Measurements from ENCODE around the gene ASTN1. TPM values are rescaled to one million over a fixed set of nuclear protein-coding genes. Genes with fewer than 3 reads are reported as not detected.
A peak's percentile ranks its signal among the peaks of the same experiment; 100 is the strongest.

The ASTN1 gene
- total and polyA plus RNA-seq, 9 of the 15 experiments (the other 6 are each of a cell fraction or from before 2014, with no cell fraction given) = 0.05 to 0.22 (median 0.18) TPM

DNA sequence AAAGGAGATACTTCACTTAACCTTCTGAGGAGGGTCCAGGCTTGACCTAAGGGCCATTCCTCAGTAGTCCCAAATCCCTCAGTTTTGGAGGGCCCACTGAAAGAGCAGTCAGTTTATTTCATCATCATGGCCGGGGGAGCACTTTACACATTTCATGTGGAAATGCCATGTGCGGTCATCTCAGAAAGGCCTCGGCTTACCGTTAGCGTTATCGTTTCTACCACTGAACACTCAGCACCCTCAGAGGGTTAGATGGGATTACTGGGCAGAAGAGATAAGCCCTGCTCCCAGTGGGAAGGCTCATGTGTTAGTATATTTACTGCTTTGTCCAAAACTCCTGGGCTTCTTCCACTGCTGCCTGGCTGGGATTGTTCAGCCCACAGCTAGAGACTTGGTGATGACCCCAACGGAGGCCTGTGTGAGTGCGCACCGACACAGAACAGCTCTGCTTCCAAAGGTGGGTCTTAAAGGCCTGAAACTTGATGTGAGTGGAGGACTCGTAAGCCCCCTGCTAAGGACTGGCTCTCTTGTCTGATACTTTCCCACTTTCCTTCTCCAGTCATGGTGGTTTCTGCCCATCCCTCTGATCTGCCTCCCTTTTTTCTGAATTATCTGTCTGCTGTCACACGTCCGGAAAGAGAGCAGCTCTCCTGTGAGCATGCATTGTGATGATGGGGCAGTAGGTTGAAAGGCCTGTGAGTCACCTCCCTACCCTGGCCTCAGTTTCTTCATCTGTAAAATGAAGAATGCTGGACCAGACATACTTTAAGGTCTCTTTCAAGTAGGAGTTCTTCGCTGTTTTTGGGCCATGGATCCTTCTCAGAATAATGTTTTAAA lies 284.5 kb downstream of the ASTN1 start (continued):
- TF ChIP-seq, protein P1, sequence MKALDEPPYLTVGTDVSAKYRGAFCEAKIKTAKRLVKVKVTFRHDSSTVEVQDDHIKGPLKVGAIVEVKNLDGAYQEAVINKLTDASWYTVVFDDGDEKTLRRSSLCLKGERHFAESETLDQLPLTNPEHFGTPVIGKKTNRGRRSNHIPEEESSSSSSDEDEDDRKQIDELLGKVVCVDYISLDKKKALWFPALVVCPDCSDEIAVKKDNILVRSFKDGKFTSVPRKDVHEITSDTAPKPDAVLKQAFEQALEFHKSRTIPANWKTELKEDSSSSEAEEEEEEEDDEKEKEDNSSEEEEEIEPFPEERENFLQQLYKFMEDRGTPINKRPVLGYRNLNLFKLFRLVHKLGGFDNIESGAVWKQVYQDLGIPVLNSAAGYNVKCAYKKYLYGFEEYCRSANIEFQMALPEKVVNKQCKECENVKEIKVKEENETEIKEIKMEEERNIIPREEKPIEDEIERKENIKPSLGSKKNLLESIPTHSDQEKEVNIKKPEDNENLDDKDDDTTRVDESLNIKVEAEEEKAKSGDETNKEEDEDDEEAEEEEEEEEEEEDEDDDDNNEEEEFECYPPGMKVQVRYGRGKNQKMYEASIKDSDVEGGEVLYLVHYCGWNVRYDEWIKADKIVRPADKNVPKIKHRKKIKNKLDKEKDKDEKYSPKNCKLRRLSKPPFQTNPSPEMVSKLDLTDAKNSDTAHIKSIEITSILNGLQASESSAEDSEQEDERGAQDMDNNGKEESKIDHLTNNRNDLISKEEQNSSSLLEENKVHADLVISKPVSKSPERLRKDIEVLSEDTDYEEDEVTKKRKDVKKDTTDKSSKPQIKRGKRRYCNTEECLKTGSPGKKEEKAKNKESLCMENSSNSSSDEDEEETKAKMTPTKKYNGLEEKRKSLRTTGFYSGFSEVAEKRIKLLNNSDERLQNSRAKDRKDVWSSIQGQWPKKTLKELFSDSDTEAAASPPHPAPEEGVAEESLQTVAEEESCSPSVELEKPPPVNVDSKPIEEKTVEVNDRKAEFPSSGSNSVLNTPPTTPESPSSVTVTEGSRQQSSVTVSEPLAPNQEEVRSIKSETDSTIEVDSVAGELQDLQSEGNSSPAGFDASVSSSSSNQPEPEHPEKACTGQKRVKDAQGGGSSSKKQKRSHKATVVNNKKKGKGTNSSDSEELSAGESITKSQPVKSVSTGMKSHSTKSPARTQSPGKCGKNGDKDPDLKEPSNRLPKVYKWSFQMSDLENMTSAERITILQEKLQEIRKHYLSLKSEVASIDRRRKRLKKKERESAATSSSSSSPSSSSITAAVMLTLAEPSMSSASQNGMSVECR (CRISPR knock-in tag; IDR thresholded peaks at IDR 0.05) = peak; percentile 20; the same call in 1 of the 2 replicates
- TF ChIP-seq, protein P2, sequence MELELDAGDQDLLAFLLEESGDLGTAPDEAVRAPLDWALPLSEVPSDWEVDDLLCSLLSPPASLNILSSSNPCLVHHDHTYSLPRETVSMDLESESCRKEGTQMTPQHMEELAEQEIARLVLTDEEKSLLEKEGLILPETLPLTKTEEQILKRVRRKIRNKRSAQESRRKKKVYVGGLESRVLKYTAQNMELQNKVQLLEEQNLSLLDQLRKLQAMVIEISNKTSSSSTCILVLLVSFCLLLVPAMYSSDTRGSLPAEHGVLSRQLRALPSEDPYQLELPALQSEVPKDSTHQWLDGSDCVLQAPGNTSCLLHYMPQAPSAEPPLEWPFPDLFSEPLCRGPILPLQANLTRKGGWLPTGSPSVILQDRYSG (tag; conservative IDR thresholded peaks at IDR 0.05; ENCODE audit: low read depth) = peak; percentile 54; the same call in 1 of the 2 replicates
- TF ChIP-seq JUN (IDR thresholded peaks at IDR 0.05; ENCODE audit: borderline replicate concordance, low read depth, low read length) (0 out of 2 replicates have a peak, but pooled peaks have one; percentile 5), JUN (CRISPR knock-in tag; IDR thresholded peaks at IDR 0.05; ENCODE audit: borderline replicate concordance) (no peak), KAT7 (CRISPR knock-in tag; IDR thresholded peaks at IDR 0.05; ENCODE audit: borderline replicate concordance) (no peak), ZNF239 (CRISPR knock-in tag; IDR thresholded peaks at IDR 0.05) (peak; percentile 56), KLF16 (IDR thresholded peaks at IDR 0.05) (peak; percentile 94), MYNN (IDR thresholded peaks at IDR 0.05) (peak; percentile 90), MYNN (CRISPR knock-in tag; IDR thresholded peaks at IDR 0.05) (no peak), ZNF121 (CRISPR knock-in tag; conservative IDR thresholded peaks at IDR 0.05) (no peak), GATAD2A (IDR thresholded peaks at IDR 0.05) (peak; percentile 71; the same call in 1 of the 2 replicates), HDAC3 (IDR thresholded peaks at IDR 0.05; ENCODE audit: borderline replicate concordance, partially characterized antibody) (peak; percentile 78), EP400 (IDR thresholded peaks at IDR 0.05) (peak; percentile 89)
- TF ChIP-seq, protein P3, sequence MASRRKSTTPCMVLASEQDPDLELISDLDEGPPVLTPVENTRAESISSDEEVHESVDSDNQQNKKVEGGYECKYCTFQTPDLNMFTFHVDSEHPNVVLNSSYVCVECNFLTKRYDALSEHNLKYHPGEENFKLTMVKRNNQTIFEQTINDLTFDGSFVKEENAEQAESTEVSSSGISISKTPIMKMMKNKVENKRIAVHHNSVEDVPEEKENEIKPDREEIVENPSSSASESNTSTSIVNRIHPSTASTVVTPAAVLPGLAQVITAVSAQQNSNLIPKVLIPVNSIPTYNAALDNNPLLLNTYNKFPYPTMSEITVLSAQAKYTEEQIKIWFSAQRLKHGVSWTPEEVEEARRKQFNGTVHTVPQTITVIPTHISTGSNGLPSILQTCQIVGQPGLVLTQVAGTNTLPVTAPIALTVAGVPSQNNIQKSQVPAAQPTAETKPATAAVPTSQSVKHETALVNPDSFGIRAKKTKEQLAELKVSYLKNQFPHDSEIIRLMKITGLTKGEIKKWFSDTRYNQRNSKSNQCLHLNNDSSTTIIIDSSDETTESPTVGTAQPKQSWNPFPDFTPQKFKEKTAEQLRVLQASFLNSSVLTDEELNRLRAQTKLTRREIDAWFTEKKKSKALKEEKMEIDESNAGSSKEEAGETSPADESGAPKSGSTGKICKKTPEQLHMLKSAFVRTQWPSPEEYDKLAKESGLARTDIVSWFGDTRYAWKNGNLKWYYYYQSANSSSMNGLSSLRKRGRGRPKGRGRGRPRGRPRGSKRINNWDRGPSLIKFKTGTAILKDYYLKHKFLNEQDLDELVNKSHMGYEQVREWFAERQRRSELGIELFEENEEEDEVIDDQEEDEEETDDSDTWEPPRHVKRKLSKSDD (conservative IDR thresholded peaks at IDR 0.05; ENCODE audit: low read length) = no peak
- TF ChIP-seq, protein P4, sequence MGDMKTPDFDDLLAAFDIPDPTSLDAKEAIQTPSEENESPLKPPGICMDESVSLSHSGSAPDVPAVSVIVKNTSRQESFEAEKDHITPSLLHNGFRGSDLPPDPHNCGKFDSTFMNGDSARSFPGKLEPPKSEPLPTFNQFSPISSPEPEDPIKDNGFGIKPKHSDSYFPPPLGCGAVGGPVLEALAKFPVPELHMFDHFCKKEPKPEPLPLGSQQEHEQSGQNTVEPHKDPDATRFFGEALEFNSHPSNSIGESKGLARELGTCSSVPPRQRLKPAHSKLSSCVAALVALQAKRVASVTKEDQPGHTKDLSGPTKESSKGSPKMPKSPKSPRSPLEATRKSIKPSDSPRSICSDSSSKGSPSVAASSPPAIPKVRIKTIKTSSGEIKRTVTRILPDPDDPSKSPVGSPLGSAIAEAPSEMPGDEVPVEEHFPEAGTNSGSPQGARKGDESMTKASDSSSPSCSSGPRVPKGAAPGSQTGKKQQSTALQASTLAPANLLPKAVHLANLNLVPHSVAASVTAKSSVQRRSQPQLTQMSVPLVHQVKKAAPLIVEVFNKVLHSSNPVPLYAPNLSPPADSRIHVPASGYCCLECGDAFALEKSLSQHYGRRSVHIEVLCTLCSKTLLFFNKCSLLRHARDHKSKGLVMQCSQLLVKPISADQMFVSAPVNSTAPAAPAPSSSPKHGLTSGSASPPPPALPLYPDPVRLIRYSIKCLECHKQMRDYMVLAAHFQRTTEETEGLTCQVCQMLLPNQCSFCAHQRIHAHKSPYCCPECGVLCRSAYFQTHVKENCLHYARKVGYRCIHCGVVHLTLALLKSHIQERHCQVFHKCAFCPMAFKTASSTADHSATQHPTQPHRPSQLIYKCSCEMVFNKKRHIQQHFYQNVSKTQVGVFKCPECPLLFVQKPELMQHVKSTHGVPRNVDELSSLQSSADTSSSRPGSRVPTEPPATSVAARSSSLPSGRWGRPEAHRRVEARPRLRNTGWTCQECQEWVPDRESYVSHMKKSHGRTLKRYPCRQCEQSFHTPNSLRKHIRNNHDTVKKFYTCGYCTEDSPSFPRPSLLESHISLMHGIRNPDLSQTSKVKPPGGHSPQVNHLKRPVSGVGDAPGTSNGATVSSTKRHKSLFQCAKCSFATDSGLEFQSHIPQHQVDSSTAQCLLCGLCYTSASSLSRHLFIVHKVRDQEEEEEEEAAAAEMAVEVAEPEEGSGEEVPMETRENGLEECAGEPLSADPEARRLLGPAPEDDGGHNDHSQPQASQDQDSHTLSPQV (IDR thresholded peaks at IDR 0.05) = peak; percentile 90

All from K562 (cell line).